Nephron progenitor cell (in vitro differentiated cells): ENCODE data around the gene SLX4IP.

Experiments
- DNase-seq: peaks from one replicate; pipeline ENCODE4 v3.0.0; 2021
- H3K27ac Mint-ChIP-seq: 2 replicates; pipeline ENCODE4 v1.8.0; 2021; ENCODE audit warnings: mild to moderate bottlenecking, moderate library complexity, mixed read lengths
- H3K27me3 Mint-ChIP-seq: 2 replicates; pipeline ENCODE4 v1.8.0; 2021; ENCODE audit warnings: mild to moderate bottlenecking, low read depth, mixed read lengths; ENCODE audit not compliant: poor library complexity
- H3K36me3 Mint-ChIP-seq: 2 replicates; pipeline ENCODE4 v1.8.0; 2021; ENCODE audit warnings: low read depth, mixed read lengths
- H3K4me1 Mint-ChIP-seq: 2 replicates; pipeline ENCODE4 v1.8.0; 2021; ENCODE audit warnings: mixed read lengths
- H3K4me3 Mint-ChIP-seq: 2 replicates; pipeline ENCODE4 v1.8.0; 2021; ENCODE audit warnings: mild to moderate bottlenecking, moderate library complexity, mixed read lengths
- H3K9me3 Mint-ChIP-seq: 2 replicates; pipeline ENCODE4 v1.8.0; 2021; ENCODE audit warnings: mild to moderate bottlenecking, moderate library complexity, mixed read lengths
- TF ChIP-seq, protein P1 (sequence below): fragments of 200-600 bp; sonication (generic); IDR thresholded peaks from 2 replicates; pipeline ENCODE4 v1.5.0; 2021; ENCODE audit warnings: antibody characterized with exemption

The SLX4IP gene

DNA sequence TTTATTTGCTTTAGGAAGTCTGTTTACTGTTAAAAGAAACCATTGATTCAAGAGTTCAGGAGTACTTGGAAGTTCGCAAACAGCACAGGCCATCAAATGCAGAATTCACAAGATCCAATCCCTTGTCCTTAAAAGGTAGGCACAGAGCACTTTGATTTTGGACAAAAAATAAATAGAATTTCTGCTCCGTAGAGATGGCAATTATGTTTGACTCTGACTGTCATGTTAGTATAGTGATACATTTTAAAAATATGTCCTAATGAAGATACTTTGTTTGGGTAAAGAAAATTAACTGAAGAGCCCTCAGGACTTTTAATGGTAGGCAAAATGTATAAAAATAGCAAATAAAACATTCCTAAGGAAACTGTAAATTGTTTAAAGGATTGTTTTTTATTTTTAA is 125.6 kb downstream of the SLX4IP start:
- TF ChIP-seq, protein P1, sequence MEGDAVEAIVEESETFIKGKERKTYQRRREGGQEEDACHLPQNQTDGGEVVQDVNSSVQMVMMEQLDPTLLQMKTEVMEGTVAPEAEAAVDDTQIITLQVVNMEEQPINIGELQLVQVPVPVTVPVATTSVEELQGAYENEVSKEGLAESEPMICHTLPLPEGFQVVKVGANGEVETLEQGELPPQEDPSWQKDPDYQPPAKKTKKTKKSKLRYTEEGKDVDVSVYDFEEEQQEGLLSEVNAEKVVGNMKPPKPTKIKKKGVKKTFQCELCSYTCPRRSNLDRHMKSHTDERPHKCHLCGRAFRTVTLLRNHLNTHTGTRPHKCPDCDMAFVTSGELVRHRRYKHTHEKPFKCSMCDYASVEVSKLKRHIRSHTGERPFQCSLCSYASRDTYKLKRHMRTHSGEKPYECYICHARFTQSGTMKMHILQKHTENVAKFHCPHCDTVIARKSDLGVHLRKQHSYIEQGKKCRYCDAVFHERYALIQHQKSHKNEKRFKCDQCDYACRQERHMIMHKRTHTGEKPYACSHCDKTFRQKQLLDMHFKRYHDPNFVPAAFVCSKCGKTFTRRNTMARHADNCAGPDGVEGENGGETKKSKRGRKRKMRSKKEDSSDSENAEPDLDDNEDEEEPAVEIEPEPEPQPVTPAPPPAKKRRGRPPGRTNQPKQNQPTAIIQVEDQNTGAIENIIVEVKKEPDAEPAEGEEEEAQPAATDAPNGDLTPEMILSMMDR: no peak
- peaks cover 25% of the 10 kb centered on the region for H3K9me3 Mint-ChIP-seq
- H3K36me3 Mint-ChIP-seq: peaks cover 33% of the 10 kb centered on the region
- H3K27ac Mint-ChIP-seq: no peak overlapping the region
- H3K27me3 Mint-ChIP-seq: no peaks in the 10 kb centered on the region
- no peak overlapping the region for H3K4me3 Mint-ChIP-seq
- no peak for DNase-seq
- peaks cover 43% of the 10 kb centered on the region for H3K4me1 Mint-ChIP-seq

DNA sequence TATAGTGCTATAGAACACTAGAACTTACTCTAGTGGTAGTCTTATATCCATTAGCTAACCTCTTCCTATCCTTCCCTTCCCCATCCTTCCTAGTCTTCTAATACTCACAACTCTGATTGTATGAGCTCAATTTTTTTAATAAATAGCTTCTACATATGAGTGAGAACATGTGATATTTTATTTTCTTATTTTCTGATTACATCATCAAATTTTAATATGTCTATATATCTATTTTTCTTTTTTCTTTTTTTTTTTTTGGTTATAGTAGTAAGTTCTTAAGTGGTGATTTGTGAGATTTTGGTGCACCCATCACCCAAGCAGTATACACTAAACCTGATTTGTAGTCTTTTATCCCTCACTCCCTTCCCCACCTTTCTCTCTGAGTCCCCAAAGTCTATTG is 126.2 kb downstream of the SLX4IP start:
- DNase-seq: no peak
- Mint-ChIP-seq H3K36me3 (peaks cover 39% of the 10 kb centered on the region), H3K27me3 (peaks cover 3% of the 10 kb centered on the region), H3K4me1 (peaks cover 44% of the 10 kb centered on the region), H3K9me3 (peaks cover 25% of the 10 kb centered on the region), H3K27ac (no peak overlapping the region), H3K4me3 (no peak overlapping the region)
- TF ChIP-seq, protein P1: no peak

DNA sequence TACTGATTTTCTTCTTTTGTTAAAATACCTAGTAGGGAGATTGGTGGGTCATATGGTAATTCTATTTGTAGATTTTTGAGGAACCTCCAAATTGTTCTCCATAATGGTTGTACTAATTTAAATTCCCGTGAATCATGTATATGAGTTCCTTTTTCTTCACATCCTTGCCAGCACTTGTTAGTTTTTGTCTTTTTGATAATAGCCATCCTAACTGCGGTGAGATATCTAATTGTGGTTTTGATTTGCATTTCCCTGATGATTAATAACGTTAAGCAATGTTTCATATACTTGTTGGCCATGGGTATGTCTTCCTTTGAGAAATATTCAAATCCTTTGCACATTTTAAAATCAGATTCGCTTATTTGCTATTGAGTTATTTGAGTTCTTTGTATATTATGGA is 127.8 kb downstream of the SLX4IP start:
- Mint-ChIP-seq H3K9me3 (peaks cover 25% of the 10 kb centered on the region), H3K27ac (no peak overlapping the region), H3K27me3 (peaks cover 3% of the 10 kb centered on the region), H3K4me3 (no peak overlapping the region), H3K36me3 (peaks cover 55% of the 10 kb centered on the region), H3K4me1 (peaks cover 30% of the 10 kb centered on the region)
- no peak for DNase-seq
- TF ChIP-seq, protein P1: no peak

DNA sequence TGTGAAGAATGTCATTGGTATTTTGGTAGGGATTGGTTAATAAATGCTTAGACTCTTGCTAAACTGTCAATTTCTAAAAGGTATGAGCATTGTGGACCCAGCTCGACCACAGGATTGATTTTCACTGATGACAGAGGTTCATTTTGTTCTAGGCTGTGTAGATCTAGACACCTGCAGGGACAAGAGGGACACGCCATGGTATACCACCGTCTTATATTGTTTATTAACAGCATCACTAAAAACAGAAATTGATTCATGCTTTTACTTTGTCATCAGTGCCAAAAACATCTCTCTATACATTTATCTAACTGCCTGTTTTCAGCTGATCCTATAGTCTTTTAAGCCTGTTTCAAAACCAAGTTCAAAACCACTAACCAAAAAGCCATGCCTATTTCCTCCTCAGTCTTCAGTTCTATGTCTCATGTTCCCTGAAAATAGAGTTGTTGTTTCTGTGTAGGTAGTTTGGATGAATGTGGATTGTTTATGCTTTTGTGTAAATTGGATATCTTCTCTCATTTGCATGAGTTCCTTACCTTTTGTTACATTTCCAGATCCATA is 128.9 kb downstream of the SLX4IP start:
- TF ChIP-seq, protein P1: no peak
- H3K4me3 Mint-ChIP-seq: no peak overlapping the region
- peaks cover 25% of the 10 kb centered on the region for H3K9me3 Mint-ChIP-seq
- H3K27ac Mint-ChIP-seq: no peak overlapping the region
- H3K4me1 Mint-ChIP-seq: peaks cover 25% of the 10 kb centered on the region
- H3K36me3 Mint-ChIP-seq: peaks cover 61% of the 10 kb centered on the region
- H3K27me3 Mint-ChIP-seq: peaks cover 3% of the 10 kb centered on the region
- DNase-seq: no peak

DNA sequence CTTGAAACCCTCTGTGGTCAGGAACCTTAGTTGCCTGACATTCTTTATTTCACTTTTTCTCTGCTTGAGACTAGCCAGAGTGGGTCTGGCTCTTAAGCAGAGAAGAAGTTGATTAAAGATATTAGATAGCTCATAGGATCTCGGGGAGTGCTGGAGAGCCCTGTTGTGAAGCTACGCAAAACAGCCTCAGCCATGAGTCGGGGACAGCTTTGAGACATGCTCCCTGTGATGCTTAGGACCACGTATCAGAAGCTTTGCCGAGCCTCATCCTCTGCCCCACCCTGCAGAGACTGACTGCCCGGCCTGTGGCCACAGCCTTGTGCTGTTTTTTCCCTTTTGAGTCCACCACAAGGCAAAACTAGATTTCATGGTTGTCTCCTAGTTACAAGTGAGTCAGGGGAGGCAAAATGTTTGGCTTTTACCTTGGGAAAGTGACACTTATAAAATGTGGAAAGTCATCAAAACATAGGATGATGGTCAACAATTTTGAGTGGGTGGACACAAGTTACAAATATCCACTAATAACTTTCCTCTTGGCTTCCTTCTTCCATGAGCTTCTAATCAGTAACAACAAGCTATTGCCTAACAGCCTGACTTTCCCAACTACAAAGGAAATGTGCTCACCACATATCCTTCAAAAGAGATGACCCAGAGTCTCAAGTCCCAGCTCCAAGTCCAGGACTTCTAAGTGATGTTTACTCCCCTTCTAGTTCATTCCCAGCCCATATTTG is 130.3 kb downstream of the SLX4IP start:
- peaks cover 23% of the 10 kb centered on the region for H3K4me1 Mint-ChIP-seq
- peaks cover 25% of the 10 kb centered on the region for H3K9me3 Mint-ChIP-seq
- no peak overlapping the region for H3K4me3 Mint-ChIP-seq
- peak overlapping the region; percentile 90 for H3K27ac Mint-ChIP-seq
- TF ChIP-seq, protein P1: no peak
- no peak for DNase-seq
- peaks cover 3% of the 10 kb centered on the region for H3K27me3 Mint-ChIP-seq
- H3K36me3 Mint-ChIP-seq: peaks cover 67% of the 10 kb centered on the region
